AML-193 (cell line): ENCODE data around the gene UCP1.
A peak's percentile ranks its signal among the peaks of the same experiment; 100 is the strongest.
"Not testable (repeated sequence)": the region's sequence is repeated elsewhere in the genome, so short reads cannot be mapped to it uniquely, and the experiment has no call there.

Experiments
- DNase-seq, 2 experiments: peaks; one replicate each; lab custom pipeline; 2025; lab: John Stamatoyannopoulos, UW

Gene UCP1

DNA sequence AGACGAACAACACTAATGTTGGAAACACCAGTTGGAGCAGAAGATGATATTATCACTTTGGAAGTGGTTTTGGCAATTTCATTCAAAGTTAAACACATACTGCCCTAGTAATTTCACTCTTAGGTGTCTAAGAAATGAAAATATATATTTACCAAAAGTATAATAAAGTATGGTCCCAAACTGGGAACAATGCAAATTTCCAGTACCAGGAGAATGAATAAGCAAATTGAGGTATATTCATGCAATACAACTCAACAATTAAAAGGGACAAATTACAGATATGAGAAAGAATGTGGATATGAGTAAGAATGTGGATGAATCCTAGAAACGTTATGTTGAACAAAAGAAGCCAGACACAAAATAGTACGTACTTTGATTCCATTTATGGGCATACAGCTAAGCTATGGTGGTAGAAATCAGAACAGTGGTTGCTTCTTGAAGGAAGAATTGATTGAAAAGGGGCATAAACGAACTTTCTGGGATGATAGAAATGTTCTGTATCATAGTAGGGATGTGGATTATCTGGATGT lies 34.7 kb downstream of the UCP1 start:
- DNase-seq = no peak

GRCh38 chr4:140529434-140529833 lies 39.3 kb downstream of the UCP1 start:
- DNase-seq = no peak

DNA sequence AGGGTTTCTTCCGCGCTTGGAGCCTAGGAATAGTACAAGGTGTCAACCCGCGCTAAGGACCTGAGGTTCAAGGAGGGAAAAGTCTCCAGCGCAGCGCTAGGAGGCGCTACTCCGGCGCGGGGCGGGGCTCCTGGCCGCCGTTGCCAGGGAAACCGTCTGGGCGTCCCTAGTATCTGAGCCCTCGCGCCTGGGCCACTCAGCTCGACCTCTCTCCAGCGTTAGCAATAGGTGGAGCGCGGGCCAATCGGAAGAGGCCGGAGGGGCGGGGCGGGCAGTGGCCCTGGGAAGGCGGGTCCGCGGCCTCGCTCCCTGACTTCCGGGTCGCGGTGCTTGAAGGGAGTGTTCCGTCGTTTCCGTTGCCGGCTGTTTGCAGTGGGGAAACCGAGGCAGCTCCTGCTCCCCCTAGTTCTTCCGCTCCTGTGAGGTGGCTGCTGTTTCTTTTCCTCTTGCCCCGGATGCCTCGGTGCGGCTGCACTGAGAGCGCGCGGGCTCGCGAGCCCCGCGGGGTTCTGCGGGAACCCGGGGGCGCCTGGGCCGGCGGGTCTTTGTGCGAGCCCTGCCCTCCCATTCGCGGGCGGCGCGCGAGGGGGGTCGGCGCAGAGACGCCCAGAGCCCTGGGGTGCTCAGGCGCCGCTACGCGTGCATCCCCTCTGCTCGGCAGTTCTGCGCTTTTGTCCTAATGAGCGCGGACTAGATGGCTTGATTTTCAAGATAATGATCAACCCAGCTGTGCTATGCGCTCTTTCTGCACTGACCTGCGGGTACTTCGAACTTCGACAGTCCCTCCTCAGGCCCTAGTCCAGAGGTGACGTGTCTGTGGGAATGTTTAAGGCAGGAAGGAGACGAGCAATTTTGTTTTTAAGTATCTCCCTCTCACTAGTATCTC lies 44.7 kb downstream of the UCP1 start, which contains the start of gene ELMOD2:
Gene ELMOD2 (plus strand): TSS at position 312 of the 886 bp plus-strand sequence. CDS start 1,261 bp downstream, outside the sequence.
- peak; percentile 95 to 96 for DNase-seq

GRCh38 chr4:140523370-140523856 lies 45.3 kb downstream of the UCP1 start:
- no peak for DNase-seq

DNA sequence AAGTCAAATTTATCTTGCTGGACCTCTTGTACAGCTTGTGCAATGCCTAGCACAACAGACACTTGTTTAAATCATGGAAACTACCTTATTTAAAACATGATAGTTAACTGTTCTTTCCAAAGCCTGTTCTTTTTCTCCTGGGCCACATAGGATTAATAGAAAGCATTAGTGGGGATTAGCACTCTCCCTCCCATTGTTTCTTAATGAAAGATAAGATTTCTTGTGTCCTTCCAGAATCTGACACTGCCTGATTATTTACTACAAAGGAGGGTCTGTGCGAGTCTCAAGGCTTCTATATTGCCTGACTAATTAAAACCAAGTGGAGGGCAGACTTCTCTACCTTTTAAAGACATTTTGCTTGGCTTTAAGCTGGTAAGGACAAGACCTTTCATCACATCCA lies 53.3 kb downstream of the UCP1 start:
- no peak for DNase-seq

- DNase-seq = not testable (repeated sequence)
Observed at GRCh38 chr4:140513765-140514164, 55.0 kb downstream of the UCP1 start.
